ENCODE results near the gene RMI2.
"Not testable (repeated sequence)": the region's sequence is repeated elsewhere in the genome, so short reads cannot be mapped to it uniquely, and the experiment has no call there.

Gene RMI2

GRCh38 chr16:11345040-11345862 is at the start of gene RMI2:
TSS of gene RMI2 (plus strand) at chr16:11345459. CDS start at chr16:11345472, 13 bp downstream.
- peak; percentile 71 for DNase-seq (ENCODE audit: low read depth, low spot score)

GRCh38 chr16:11295672-11296071 is 49.6 kb upstream of the RMI2 start:
- DNase-seq (ENCODE audit: low read depth, low spot score) = no peak

DNA sequence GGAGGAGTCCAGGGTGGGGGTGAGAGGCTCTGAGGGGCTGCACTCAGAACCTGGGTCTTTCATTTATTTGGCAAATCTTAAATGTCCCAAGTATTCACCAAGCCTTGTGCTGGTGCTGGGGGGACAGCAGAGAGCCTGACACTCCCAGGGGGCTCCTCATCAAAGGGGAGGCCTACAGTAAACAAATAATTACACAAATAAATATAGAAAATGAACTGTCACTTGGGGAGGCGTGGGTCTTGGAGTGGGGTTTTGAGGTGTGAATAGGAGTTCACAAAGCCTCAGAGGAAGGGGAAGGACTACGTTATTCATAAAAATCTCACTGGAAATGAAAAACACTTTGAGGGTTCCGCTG is 48.9 kb upstream of the RMI2 start:
- DNase-seq (ENCODE audit: low read depth, low spot score) = no peak

- no peak for DNase-seq (ENCODE audit: low read depth, low spot score)
Observed at GRCh38 chr16:11296706-11297491, 48.4 kb upstream of the RMI2 start.

DNA sequence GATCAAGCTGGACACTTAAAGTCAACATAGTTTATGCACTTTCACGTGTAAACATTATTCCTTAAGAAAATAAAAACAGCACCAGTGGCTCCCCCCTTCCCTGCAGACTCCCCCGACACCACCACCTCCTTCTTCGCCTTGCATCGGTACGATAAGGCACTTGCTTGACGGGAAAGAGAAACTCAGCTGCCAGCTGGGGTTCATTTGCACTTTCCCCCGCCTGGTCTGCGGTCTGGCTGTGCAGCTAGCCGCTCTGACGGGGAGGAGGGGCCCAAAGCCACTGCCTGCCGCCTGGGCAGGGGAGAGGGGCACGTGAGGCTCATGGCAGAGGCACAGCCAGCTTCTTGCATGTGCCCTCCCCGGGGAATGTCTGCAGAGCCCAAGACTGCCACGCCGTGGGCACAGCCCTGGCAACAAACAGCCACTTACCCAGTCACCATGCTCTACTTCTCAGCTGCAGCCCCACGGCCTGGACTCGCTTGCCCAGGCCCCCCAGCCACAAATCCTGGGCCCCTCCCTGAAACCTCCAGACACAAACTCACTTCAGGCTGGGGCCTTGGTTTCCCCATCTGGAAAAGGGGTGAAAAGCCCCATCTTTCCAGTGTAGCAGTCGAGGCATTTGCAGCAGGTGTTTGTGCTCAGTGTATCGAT is 47.6 kb upstream of the RMI2 start:
- DNase-seq (ENCODE audit: low read depth, low spot score) = no peak

- no peak for DNase-seq (ENCODE audit: low read depth, low spot score)
Observed at GRCh38 chr16:11298143-11298900, 46.9 kb upstream of the RMI2 start.

- not testable (repeated sequence) for DNase-seq (ENCODE audit: low read depth, low spot score)
Observed at GRCh38 chr16:11298950-11299547, 46.2 kb upstream of the RMI2 start.

- no peak for DNase-seq (ENCODE audit: low read depth, low spot score)
Observed at GRCh38 chr16:11299865-11300559, 45.2 kb upstream of the RMI2 start.

GRCh38 chr16:11300560-11300892 is 44.7 kb upstream of the RMI2 start:
- DNase-seq (ENCODE audit: low read depth, low spot score) = no peak

DNA sequence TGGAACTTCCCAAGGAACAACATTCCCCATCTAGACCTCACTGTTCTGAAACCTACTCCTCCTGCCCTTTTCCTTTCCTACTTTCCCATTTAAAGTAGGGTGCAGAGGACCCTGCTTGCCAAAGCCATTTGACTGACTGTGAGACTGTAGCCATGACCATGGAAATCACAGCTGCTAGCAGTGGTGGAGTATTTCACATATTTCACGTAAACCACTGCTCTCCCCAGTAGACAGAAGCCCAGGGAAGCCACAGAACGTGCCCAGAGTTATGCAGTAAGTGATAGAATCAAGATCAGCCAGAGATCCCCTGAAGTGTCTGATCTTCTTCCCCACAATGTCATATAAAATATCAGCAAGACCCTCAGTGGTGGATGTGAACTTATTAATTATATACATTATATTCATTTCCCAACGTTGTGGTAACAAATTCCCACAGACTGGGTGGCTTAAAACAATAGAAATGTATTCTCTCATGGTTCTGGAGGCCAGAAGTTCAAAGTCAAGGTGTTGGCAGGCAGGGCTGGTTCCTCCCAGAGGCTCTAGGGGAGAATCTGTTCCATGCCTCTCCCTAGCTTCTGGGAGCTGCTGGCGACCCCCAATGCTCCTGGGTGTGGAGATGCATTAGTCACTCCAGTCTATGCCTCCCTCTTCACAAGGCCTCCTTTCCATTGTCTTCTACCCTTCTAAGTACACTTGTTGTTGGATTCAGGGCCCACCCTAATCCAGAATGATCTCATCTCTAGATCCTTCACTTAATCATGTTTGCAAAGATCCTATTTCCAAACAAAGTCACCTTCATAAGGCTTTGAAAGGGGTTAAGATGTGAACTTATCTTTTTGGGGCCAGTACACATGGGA is 43.4 kb upstream of the RMI2 start:
- DNase-seq (ENCODE audit: low read depth, low spot score) = no peak

DNA sequence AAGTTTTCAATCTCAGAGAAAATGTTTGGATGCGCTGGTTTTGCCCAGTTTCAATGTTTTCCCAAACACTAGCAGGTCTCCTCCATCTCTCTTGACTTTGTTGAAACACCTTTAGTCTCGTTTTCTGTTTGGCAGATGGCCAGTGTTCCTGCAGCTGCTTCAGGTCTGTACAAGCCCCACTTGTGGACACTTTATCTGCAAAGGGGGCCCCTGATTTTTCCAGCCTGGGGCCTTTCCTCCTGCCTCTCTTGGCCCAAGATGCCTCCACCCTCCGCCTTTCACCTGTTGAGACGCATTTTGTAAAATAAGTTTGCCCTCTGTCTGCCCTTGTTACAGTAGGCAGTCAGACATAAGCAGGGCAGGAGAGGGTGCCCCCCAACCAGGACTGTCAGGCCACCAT is 42.3 kb upstream of the RMI2 start:
- DNase-seq (ENCODE audit: low read depth, low spot score) = no peak

- DNase-seq (ENCODE audit: low read depth, low spot score) = no peak
Observed at GRCh38 chr16:11303405-11304138, 41.7 kb upstream of the RMI2 start.

DNA sequence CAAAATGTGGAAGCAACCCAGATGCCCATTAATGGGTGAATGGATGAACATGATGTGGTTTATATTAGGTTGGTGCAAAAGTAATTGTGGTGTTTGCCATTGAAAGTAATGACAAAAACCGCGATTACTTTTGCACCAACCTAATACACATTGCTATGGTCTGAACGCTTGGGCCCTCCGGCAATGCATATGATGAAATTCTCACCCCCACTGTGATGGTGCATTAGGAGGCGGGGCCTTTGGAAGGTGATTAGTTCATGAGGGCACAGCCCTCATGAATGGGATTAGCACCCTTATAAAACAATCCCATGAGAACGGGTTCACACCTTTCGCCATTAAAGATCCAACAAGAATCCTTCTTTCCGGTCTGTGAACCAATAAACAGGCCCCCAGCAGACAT is 38.9 kb upstream of the RMI2 start:
- DNase-seq (ENCODE audit: low read depth, low spot score) = no peak

GRCh38 chr16:11306997-11307638 is 38.1 kb upstream of the RMI2 start:
- no peak for DNase-seq (ENCODE audit: low read depth, low spot score)

- no peak for DNase-seq (ENCODE audit: low read depth, low spot score)
Observed at GRCh38 chr16:11307639-11308492, 37.4 kb upstream of the RMI2 start.

- no peak for DNase-seq (ENCODE audit: low read depth, low spot score)
Observed at GRCh38 chr16:11308493-11309283, 36.6 kb upstream of the RMI2 start.

All from brain pericyte (primary cell).